ENCODE measurements around the gene ALS2CL.

DNA sequence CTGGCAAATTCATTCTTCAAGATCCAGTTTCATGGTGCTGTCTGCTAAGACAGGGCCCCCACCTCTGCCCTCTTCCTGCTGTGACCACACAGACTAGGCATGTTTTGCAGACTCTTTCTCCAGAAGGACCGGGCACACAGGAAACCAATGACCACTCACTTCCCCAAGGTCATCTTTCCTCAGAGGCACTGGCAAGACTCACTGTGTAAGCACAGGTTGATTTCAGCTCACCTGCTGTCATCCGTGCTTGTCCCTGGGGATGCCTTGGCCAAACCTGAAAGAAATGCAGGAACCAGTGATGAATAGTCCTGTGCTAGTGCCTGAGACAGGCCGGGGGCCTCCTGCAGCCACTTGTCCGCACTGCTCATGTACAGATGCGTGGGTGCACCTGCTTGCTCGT lies 33.5 kb downstream of the ALS2CL start:
- TF ChIP-seq, protein P1, sequence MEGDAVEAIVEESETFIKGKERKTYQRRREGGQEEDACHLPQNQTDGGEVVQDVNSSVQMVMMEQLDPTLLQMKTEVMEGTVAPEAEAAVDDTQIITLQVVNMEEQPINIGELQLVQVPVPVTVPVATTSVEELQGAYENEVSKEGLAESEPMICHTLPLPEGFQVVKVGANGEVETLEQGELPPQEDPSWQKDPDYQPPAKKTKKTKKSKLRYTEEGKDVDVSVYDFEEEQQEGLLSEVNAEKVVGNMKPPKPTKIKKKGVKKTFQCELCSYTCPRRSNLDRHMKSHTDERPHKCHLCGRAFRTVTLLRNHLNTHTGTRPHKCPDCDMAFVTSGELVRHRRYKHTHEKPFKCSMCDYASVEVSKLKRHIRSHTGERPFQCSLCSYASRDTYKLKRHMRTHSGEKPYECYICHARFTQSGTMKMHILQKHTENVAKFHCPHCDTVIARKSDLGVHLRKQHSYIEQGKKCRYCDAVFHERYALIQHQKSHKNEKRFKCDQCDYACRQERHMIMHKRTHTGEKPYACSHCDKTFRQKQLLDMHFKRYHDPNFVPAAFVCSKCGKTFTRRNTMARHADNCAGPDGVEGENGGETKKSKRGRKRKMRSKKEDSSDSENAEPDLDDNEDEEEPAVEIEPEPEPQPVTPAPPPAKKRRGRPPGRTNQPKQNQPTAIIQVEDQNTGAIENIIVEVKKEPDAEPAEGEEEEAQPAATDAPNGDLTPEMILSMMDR (conservative IDR thresholded peaks at IDR 0.05; ENCODE audit: low read depth in 2 of 2) = no peak
- TF ChIP-seq EZH2phosphoT487 (IDR thresholded peaks at IDR 0.05; ENCODE audit: unreplicated experiment) (no peak), POLR2AphosphoS5 (IDR thresholded peaks at IDR 0.05; ENCODE audit: low read depth) (no peak), EZH2 (IDR thresholded peaks at IDR 0.05; ENCODE audit: low read depth, unreplicated experiment) (no peak), JUNB (IDR thresholded peaks at IDR 0.05; ENCODE audit: unreplicated experiment) (no peak), NANOG (IDR thresholded peaks at IDR 0.05; ENCODE audit: borderline replicate concordance) (no peak), ZNF114 (CRISPR knock-in tag; IDR thresholded peaks at IDR 0.05) (no peak), CREB1 (CRISPR knock-in tag; IDR thresholded peaks at IDR 0.05; ENCODE audit: low read depth) (no peak), ZNF331 (CRISPR knock-in tag; IDR thresholded peaks at IDR 0.05; ENCODE audit: low read depth) (no peak)
- TF ChIP-seq, protein P2, sequence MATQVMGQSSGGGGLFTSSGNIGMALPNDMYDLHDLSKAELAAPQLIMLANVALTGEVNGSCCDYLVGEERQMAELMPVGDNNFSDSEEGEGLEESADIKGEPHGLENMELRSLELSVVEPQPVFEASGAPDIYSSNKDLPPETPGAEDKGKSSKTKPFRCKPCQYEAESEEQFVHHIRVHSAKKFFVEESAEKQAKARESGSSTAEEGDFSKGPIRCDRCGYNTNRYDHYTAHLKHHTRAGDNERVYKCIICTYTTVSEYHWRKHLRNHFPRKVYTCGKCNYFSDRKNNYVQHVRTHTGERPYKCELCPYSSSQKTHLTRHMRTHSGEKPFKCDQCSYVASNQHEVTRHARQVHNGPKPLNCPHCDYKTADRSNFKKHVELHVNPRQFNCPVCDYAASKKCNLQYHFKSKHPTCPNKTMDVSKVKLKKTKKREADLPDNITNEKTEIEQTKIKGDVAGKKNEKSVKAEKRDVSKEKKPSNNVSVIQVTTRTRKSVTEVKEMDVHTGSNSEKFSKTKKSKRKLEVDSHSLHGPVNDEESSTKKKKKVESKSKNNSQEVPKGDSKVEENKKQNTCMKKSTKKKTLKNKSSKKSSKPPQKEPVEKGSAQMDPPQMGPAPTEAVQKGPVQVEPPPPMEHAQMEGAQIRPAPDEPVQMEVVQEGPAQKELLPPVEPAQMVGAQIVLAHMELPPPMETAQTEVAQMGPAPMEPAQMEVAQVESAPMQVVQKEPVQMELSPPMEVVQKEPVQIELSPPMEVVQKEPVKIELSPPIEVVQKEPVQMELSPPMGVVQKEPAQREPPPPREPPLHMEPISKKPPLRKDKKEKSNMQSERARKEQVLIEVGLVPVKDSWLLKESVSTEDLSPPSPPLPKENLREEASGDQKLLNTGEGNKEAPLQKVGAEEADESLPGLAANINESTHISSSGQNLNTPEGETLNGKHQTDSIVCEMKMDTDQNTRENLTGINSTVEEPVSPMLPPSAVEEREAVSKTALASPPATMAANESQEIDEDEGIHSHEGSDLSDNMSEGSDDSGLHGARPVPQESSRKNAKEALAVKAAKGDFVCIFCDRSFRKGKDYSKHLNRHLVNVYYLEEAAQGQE (IDR thresholded peaks at IDR 0.05; ENCODE audit: unreplicated experiment) = no peak
- TF ChIP-seq, protein P3, sequence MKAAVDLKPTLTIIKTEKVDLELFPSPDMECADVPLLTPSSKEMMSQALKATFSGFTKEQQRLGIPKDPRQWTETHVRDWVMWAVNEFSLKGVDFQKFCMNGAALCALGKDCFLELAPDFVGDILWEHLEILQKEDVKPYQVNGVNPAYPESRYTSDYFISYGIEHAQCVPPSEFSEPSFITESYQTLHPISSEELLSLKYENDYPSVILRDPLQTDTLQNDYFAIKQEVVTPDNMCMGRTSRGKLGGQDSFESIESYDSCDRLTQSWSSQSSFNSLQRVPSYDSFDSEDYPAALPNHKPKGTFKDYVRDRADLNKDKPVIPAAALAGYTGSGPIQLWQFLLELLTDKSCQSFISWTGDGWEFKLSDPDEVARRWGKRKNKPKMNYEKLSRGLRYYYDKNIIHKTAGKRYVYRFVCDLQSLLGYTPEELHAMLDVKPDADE (IDR thresholded peaks at IDR 0.05) = no peak

Measured in GM23338 (cell line).